SK-N-SH treated with all-trans-retinoic acid at 6 μM for 48 hours (cell line): Measurements from ENCODE around the gene IKZF1.

Experiments used
- ATAC-seq: fragments of 200-7000 bp; cut with Tn5 transposase; 3 replicates; pipeline ENCODE4 v1.9.1; 2020; ENCODE audit warnings: mild to moderate bottlenecking, moderate library complexity
- ARNTL ChIP-seq: fragments of 450-650 bp; formaldehyde crosslinking; IDR thresholded peaks from 2 replicates; pipeline ENCODE4 v1.5.0; 2020; ENCODE audit warnings: low read depth, mild to moderate bottlenecking, moderate library complexity, borderline replicate concordance
- BACH2 ChIP-seq: fragments of 250-450 bp; sonication (Bioruptor Pico); IDR thresholded peaks from 2 replicates; pipeline ENCODE4 v1.9.0; 2021; ENCODE audit warnings: mild to moderate bottlenecking, borderline replicate concordance
- CSDC2 ChIP-seq: fragments of 250-450 bp; sonication (Bioruptor Pico); IDR thresholded peaks from 2 replicates; pipeline ENCODE4 v1.5.0; 2020; ENCODE audit warnings: mild to moderate bottlenecking, moderate library complexity
- GLIS3 ChIP-seq: fragments of 250-450 bp; sonication (Bioruptor Pico); IDR thresholded peaks from 2 replicates; pipeline ENCODE4 v1.5.0; 2020; ENCODE audit warnings: mild to moderate bottlenecking, moderate library complexity
- ISL1 ChIP-seq: fragments of 250-450 bp; sonication (Bioruptor Pico); IDR thresholded peaks from 2 replicates; pipeline ENCODE4 v2.1.2; 2022; ENCODE audit warnings: mild to moderate bottlenecking, moderate library complexity
- PPARA ChIP-seq: fragments of 250-450 bp; sonication (Bioruptor Pico); IDR thresholded peaks from 2 replicates; pipeline ENCODE4 v1.5.0; 2020; ENCODE audit warnings: mild to moderate bottlenecking, borderline replicate concordance
- SNAI2 ChIP-seq: fragments of 250-450 bp; sonication (Bioruptor Pico); IDR thresholded peaks from 2 replicates; pipeline ENCODE4 v1.5.0; 2020; ENCODE audit warnings: mild to moderate bottlenecking, moderate library complexity
- TCF4 ChIP-seq: fragments of 250-450 bp; sonication (Bioruptor Pico); IDR thresholded peaks from 2 replicates; pipeline ENCODE4 v1.8.0; 2021; ENCODE audit warnings: mild to moderate bottlenecking, moderate library complexity, borderline replicate concordance
- TOX ChIP-seq: fragments of 250-450 bp; sonication (Bioruptor Pico); IDR thresholded peaks from 2 replicates; pipeline ENCODE4 v1.8.0; 2021; ENCODE audit warnings: mild to moderate bottlenecking, moderate library complexity, borderline replicate concordance
- ZC3H10 ChIP-seq: fragments of 250-450 bp; sonication (Bioruptor Pico); IDR thresholded peaks from 2 replicates; pipeline ENCODE4 v1.5.1; 2021; ENCODE audit warnings: mild to moderate bottlenecking, moderate library complexity
- ZFP30 ChIP-seq: fragments of 450-650 bp; formaldehyde crosslinking; IDR thresholded peaks from 2 replicates; pipeline ENCODE4 v1.5.0; 2022; ENCODE audit warnings: mild to moderate bottlenecking, moderate library complexity
- ZNF565 ChIP-seq: fragments of 450-650 bp; formaldehyde crosslinking; conservative IDR thresholded peaks from 2 replicates; pipeline ENCODE4 v1.5.0; 2020; ENCODE audit warnings: low read depth, mild to moderate bottlenecking, moderate library complexity
- ZNF8 ChIP-seq: fragments of 450-650 bp; formaldehyde crosslinking; IDR thresholded peaks from 2 replicates; pipeline ENCODE4 v1.5.0; 2020; ENCODE audit warnings: mild to moderate bottlenecking, moderate library complexity
- TF ChIP-seq, protein P1 (sequence below): fragments of 250-450 bp; sonication (Bioruptor Pico); IDR thresholded peaks from 2 replicates; pipeline ENCODE4 v1.5.1; 2020; ENCODE audit warnings: low read depth, mild to moderate bottlenecking, moderate library complexity
- TF ChIP-seq, protein P2 (sequence below): fragments of 250-450 bp; sonication (Bioruptor Pico); IDR thresholded peaks from 2 replicates; pipeline ENCODE4 v1.8.0; 2021; ENCODE audit warnings: low read depth, mild to moderate bottlenecking, moderate library complexity, borderline replicate concordance
- TF ChIP-seq, protein P3 (sequence below): fragments of 250-450 bp; sonication (Bioruptor Pico); IDR thresholded peaks from 2 replicates; pipeline ENCODE4 v1.5.0; 2020; ENCODE audit warnings: mild to moderate bottlenecking, moderate library complexity
- TF ChIP-seq, protein P4 (sequence below): fragments of 250-450 bp; sonication (Bioruptor Pico); IDR thresholded peaks from 2 replicates; pipeline ENCODE4 v1.5.1; 2021; ENCODE audit warnings: mild to moderate bottlenecking, moderate library complexity
- TF ChIP-seq, protein P5 (sequence below): fragments of 250-450 bp; sonication (Bioruptor Pico); IDR thresholded peaks from 2 replicates; pipeline ENCODE4 v1.8.0; 2020; ENCODE audit warnings: mild to moderate bottlenecking, moderate library complexity, borderline replicate concordance

IKZF1 gene

DNA sequence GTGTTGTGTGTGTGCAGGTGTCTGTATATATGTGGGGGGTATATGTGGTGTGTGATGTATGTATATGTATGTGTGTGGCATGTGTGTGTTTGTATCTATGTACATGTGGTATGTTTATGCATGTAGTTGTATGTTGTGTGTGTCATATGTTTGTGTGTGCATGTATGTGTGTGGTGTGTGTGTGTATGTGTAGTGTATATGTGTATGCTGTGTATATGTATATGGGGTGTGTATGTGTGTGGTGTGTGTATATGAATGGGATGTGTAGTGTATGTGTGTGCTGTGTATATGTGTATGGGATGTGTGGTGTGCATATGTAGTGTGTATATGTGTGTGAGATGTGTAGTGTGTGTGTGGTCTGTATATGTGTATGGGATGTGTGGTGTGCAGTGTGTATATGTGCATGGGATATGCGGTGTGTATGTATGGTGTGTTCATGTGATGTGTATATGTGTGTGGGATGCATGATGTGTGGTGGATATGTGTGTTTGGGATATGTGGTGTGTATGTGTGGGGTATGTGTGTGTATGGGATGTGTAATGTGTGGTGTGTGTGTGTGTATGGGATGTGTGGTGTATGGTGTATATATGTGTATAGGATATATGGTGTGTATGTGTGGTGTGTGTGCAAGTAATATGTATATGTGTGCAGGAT, 30.0 kb downstream of the IKZF1 start:
- TF ChIP-seq ZFP30 (CRISPR knock-in tag) (no peak), ZC3H10 (CRISPR knock-in tag) (no peak), ZNF8 (CRISPR knock-in tag) (no peak), GLIS3 (CRISPR knock-in tag) (no peak), CSDC2 (CRISPR knock-in tag) (no peak), PPARA (no peak), TCF4 (CRISPR knock-in tag) (no peak), TOX (CRISPR knock-in tag) (no peak), BACH2 (no peak), ARNTL (CRISPR knock-in tag) (no peak), ZNF565 (no peak), SNAI2 (CRISPR knock-in tag) (no peak), ISL1 (CRISPR knock-in tag) (no peak)
- TF ChIP-seq, protein P1, sequence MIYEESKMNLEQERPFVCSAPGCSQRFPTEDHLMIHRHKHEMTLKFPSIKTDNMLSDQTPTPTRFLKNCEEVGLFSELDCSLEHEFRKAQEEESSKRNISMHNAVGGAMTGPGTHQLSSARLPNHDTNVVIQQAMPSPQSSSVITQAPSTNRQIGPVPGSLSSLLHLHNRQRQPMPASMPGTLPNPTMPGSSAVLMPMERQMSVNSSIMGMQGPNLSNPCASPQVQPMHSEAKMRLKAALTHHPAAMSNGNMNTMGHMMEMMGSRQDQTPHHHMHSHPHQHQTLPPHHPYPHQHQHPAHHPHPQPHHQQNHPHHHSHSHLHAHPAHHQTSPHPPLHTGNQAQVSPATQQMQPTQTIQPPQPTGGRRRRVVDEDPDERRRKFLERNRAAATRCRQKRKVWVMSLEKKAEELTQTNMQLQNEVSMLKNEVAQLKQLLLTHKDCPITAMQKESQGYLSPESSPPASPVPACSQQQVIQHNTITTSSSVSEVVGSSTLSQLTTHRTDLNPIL (CRISPR knock-in tag): no peak
- TF ChIP-seq, protein P2, sequence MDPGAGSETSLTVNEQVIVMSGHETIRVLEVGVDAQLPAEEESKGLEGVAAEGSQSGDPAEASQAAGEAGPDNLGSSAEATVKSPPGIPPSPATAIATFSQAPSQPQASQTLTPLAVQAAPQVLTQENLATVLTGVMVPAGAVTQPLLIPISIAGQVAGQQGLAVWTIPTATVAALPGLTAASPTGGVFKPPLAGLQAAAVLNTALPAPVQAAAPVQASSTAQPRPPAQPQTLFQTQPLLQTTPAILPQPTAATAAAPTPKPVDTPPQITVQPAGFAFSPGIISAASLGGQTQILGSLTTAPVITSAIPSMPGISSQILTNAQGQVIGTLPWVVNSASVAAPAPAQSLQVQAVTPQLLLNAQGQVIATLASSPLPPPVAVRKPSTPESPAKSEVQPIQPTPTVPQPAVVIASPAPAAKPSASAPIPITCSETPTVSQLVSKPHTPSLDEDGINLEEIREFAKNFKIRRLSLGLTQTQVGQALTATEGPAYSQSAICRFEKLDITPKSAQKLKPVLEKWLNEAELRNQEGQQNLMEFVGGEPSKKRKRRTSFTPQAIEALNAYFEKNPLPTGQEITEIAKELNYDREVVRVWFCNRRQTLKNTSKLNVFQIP: no peak
- TF ChIP-seq, protein P3, sequence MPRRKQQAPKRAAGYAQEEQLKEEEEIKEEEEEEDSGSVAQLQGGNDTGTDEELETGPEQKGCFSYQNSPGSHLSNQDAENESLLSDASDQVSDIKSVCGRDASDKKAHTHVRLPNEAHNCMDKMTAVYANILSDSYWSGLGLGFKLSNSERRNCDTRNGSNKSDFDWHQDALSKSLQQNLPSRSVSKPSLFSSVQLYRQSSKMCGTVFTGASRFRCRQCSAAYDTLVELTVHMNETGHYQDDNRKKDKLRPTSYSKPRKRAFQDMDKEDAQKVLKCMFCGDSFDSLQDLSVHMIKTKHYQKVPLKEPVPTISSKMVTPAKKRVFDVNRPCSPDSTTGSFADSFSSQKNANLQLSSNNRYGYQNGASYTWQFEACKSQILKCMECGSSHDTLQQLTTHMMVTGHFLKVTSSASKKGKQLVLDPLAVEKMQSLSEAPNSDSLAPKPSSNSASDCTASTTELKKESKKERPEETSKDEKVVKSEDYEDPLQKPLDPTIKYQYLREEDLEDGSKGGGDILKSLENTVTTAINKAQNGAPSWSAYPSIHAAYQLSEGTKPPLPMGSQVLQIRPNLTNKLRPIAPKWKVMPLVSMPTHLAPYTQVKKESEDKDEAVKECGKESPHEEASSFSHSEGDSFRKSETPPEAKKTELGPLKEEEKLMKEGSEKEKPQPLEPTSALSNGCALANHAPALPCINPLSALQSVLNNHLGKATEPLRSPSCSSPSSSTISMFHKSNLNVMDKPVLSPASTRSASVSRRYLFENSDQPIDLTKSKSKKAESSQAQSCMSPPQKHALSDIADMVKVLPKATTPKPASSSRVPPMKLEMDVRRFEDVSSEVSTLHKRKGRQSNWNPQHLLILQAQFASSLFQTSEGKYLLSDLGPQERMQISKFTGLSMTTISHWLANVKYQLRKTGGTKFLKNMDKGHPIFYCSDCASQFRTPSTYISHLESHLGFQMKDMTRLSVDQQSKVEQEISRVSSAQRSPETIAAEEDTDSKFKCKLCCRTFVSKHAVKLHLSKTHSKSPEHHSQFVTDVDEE: no peak
- TF ChIP-seq, protein P4, sequence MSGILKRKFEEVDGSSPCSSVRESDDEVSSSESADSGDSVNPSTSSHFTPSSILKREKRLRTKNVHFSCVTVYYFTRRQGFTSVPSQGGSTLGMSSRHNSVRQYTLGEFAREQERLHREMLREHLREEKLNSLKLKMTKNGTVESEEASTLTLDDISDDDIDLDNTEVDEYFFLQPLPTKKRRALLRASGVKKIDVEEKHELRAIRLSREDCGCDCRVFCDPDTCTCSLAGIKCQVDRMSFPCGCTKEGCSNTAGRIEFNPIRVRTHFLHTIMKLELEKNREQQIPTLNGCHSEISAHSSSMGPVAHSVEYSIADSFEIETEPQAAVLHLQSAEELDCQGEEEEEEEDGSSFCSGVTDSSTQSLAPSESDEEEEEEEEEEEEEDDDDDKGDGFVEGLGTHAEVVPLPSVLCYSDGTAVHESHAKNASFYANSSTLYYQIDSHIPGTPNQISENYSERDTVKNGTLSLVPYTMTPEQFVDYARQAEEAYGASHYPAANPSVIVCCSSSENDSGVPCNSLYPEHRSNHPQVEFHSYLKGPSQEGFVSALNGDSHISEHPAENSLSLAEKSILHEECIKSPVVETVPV (CRISPR knock-in tag): no peak
- TF ChIP-seq, protein P5, sequence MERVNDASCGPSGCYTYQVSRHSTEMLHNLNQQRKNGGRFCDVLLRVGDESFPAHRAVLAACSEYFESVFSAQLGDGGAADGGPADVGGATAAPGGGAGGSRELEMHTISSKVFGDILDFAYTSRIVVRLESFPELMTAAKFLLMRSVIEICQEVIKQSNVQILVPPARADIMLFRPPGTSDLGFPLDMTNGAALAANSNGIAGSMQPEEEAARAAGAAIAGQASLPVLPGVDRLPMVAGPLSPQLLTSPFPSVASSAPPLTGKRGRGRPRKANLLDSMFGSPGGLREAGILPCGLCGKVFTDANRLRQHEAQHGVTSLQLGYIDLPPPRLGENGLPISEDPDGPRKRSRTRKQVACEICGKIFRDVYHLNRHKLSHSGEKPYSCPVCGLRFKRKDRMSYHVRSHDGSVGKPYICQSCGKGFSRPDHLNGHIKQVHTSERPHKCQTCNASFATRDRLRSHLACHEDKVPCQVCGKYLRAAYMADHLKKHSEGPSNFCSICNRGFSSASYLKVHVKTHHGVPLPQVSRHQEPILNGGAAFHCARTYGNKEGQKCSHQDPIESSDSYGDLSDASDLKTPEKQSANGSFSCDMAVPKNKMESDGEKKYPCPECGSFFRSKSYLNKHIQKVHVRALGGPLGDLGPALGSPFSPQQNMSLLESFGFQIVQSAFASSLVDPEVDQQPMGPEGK (CRISPR knock-in tag): no peak
- ATAC-seq: no peak

DNA sequence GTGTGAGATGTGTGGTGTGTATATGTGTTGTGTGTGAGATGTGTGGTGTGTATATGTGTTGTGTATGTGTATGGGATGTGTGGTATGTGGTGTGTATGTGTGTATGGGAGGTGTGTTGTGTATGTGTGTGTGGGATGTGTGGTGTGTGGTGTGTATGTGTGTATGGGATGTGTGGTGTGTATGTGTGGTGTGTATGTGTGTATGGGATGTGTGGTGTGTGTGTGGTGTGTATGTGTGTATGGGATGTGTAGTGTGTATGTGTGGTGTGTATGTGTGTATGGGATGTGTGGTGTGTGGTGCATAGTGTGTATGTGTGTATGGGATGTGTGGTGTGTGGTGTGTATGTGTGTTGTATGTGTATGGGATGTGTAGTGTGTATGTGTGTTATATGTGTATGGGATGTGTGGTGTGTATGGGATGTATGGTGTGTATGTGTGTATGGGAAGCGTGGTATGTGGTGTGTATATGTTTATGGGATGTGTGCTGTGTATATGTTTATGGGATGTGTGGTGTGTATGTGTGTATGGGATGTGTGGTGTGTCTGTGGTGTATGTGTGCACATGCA, 30.8 kb downstream of the IKZF1 start:
- TF ChIP-seq, protein P4 (CRISPR knock-in tag): no peak
- TF ChIP-seq ISL1 (CRISPR knock-in tag): no peak
- TF ChIP-seq PPARA: no peak
- TF ChIP-seq GLIS3 (CRISPR knock-in tag): no peak
- TF ChIP-seq, protein P3: no peak
- TF ChIP-seq ZFP30 (CRISPR knock-in tag): no peak
- no peak for ATAC-seq
